Measurements from ENCODE around the gene SH3PXD2A. TPM values are rescaled to one million over a fixed set of nuclear protein-coding genes. Genes with fewer than 3 reads are reported as not detected.

The SH3PXD2A gene
- total and polyA plus RNA-seq, 12 donors = 6.9 to 44.9 (median 34.4) TPM

DNA sequence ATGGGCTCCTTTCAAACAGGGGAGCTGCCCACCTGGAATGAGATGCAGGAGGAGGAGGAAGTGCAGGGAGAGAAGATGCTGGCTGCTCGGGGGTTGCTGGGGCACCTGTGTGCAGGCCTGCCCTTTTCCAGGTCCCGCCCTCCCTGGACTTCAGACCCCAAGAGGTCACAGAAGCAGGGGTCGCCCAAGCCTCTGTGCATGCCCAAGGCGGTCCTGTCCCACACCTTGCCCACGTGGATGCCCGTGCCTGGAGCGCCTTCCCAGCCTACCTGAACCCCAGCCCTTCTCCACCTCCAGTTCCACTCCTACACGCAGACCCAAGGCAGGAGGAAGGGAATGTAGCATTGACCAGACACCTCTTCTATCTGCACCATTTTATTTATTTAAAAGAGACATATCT, 71.3 kb downstream of the SH3PXD2A start:
- Histone ChIP-seq H3K27ac (no peak overlapping the region), H3K4me1 (peaks cover 13 to 64% (median 40%) of the 10 kb centered on the region in 9 donors), H3K4me3 (no peak overlapping the region), H3K36me3 (peaks cover 0 to 4% (median 0%) of the 10 kb centered on the region in 9 donors), H3K27me3 (no peaks in the 10 kb centered on the region), H3K9me3 (no peaks in the 10 kb centered on the region)
- 92 to 95% methylated on average over 8 of the region's 8 CpGs for WGBS, 2 donors
- TF ChIP-seq, protein P1, sequence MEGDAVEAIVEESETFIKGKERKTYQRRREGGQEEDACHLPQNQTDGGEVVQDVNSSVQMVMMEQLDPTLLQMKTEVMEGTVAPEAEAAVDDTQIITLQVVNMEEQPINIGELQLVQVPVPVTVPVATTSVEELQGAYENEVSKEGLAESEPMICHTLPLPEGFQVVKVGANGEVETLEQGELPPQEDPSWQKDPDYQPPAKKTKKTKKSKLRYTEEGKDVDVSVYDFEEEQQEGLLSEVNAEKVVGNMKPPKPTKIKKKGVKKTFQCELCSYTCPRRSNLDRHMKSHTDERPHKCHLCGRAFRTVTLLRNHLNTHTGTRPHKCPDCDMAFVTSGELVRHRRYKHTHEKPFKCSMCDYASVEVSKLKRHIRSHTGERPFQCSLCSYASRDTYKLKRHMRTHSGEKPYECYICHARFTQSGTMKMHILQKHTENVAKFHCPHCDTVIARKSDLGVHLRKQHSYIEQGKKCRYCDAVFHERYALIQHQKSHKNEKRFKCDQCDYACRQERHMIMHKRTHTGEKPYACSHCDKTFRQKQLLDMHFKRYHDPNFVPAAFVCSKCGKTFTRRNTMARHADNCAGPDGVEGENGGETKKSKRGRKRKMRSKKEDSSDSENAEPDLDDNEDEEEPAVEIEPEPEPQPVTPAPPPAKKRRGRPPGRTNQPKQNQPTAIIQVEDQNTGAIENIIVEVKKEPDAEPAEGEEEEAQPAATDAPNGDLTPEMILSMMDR (IDR thresholded peaks at IDR 0.05) = no peak
- ATAC-seq (peak in 1 of 8 donors; percentile 11), DNase-seq (no peak)
- intact Hi-C loops (cut with DNase I) = loop anchor here in 1 of 10 donors (5.0 kb wide), 1 partner anchor 57 kb away; no protein-coding TSS in a partner anchor

DNA sequence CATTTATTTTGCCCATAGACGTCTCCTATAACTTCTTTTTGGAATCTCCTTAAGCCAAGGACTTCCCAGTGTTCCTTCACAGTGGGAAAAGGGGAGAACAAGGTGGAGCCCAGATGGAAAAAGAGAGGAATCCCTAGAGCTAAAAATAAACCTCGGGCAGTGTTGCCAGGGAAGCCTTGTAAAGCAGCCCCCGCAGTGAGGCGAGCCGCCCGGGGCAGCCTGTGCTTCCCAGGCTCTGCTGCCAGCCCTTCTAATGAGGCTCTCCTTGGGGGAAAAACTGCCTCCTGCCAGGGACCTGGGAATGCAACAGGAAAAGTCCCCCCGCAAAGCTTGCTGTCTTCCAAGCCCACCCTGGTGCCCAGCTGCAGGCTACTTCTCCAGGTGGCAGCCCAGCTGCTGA, 71.7 kb downstream of the SH3PXD2A start:
- H3K27me3 ChIP-seq = no peaks in the 10 kb centered on the region
- peak in 3 of 8 donors; percentile 27 to 58 (median 39) for ATAC-seq
- no peak for DNase-seq
- H3K36me3 ChIP-seq = peaks cover 0 to 4% (median 0%) of the 10 kb centered on the region in 9 donors
- no peaks in the 10 kb centered on the region for H3K9me3 ChIP-seq
- H3K4me3 ChIP-seq = no peak overlapping the region
- intact Hi-C loops (cut with DNase I) = loop anchor here in 1 of 10 donors (5.0 kb wide), 1 partner anchor 56 kb away; no protein-coding TSS in a partner anchor
- TF ChIP-seq, protein P1 (IDR thresholded peaks at IDR 0.05) = no peak
- H3K27ac ChIP-seq = no peak overlapping the region
- WGBS, 2 donors = 48 to 57% methylated on average over 7 of the region's 7 CpGs
- H3K4me1 ChIP-seq = peaks cover 14 to 64% (median 44%) of the 10 kb centered on the region in 9 donors

DNA sequence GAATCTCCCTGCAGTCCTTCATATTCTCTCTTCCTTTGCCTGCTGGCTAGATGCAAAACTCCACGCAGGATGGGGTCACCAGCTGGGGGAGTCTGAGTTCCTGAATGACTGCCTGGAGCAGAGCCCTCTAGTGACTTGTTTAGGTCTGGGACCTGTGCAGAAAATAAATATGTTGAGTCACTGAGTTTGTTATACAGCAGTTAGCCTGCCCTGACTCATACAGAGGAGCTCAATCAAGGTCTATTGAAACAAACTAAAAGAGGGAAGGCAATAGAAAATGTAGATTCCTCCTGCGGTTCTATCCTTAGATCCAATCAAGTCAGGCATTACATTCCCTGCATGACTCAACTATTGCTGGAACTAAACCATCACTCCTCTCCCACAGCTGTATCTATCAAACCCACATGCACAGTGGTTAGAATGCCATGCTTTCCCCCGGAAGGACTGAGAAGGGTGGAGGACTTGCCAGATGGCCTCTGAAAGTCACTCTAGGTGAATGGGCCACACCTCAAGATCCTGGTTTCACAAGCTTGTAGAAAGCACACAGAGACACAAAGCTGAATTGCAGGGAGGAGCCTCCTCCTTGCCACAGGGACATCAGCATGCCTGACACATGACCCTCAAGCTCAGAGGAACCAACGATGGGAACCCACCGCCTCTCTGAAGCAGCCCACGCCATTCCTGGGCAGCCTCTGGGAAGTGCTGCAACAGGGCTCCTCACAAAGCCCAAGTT, 73.9 kb downstream of the SH3PXD2A start:
- DNase-seq (no peak), ATAC-seq (no peak)
- no peak overlapping the region for H3K27ac ChIP-seq
- 85 to 90% methylated on average over 6 of the region's 6 CpGs for WGBS, 2 donors
- TF ChIP-seq, protein P1 (IDR thresholded peaks at IDR 0.05) = peak in 5 of 9 donors; percentile 11 to 41 (median 23)
- intact Hi-C loops (cut with DNase I) = loop anchor here in 1 of 10 donors (5.0 kb wide), 1 partner anchor 54 kb away; no protein-coding TSS in a partner anchor
- H3K4me1 ChIP-seq = peaks cover 14 to 66% (median 47%) of the 10 kb centered on the region in 9 donors
- peaks cover 0 to 4% (median 0%) of the 10 kb centered on the region in 9 donors for H3K36me3 ChIP-seq
- H3K9me3 ChIP-seq = no peaks in the 10 kb centered on the region
- no peaks in the 10 kb centered on the region for H3K27me3 ChIP-seq
- no peak overlapping the region for H3K4me3 ChIP-seq

DNA sequence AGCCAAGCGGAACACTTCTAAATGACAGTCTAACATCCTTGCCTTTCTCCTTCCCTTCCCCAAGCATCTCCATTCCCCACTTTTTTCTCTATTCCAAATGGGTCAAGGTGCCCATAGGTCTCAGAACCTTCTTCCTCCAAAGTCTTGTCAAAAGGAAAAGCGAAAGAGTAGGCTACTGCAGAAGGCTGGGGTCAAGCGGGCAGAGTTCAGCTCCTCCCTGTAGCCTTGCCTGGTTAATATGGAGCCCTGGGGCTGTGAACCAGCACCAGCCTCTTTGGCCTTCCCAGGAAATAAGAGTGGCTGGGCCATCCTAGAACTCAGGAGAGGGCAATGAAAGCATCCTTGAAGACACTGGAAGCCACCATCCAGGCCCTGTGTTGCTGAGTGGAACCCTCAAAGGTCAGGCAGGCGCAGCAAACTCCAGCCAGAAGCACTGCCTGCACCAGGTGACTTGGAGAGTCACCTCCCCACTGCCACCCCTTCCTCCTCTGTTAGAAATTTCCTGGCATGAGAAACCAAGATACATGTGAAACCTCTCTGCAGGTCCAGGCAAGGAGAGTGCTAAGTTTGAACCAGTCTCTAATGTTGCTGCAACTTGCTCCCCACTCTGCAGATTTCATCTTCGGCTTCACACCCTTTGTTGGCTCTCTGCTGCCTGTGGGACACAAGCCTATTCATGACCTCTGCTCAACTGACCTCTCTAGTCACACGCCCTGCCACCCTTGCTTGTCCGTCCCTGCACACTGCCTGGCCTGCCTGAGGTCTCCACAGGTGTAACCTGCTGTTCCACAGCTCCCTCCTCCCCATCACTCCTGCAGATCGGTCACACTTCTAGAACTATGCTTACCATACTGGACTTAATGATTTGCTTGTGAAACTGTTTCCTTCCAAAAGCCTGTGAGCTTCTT, 74.9 kb downstream of the SH3PXD2A start:
- H3K36me3 ChIP-seq = peaks cover 0 to 4% (median 0%) of the 10 kb centered on the region in 9 donors
- no peak overlapping the region for H3K4me3 ChIP-seq
- DNase-seq (no peak), ATAC-seq (peak in 2 of 8 donors; percentile 2 to 32)
- no peaks in the 10 kb centered on the region for H3K9me3 ChIP-seq
- no peaks in the 10 kb centered on the region for H3K27me3 ChIP-seq
- TF ChIP-seq, protein P1 (IDR thresholded peaks at IDR 0.05) = no peak
- intact Hi-C loops (cut with DNase I) = loop anchor here in 1 of 10 donors (5.0 kb wide), 1 partner anchor 53 kb away; no protein-coding TSS in a partner anchor
- H3K27ac ChIP-seq = peak overlapping the region in 1 of 10 donors; percentile 30
- H3K4me1 ChIP-seq = peaks cover 14 to 57% (median 46%) of the 10 kb centered on the region in 9 donors
- 71 to 75% methylated on average over 8 of the region's 8 CpGs for WGBS, 2 donors

All from heart right ventricle (tissue), 16 donors.